ENCODE measurements around the gene NSUN3. TPM values are rescaled to one million over a fixed set of nuclear protein-coding genes. Genes with fewer than 3 reads are reported as not detected.
"Not testable (repeated sequence)": the region's sequence is repeated elsewhere in the genome, so short reads cannot be mapped to it uniquely, and the experiment has no call there.

NSUN3 gene
- total RNA-seq, 1 donor = 12.7 TPM

DNA sequence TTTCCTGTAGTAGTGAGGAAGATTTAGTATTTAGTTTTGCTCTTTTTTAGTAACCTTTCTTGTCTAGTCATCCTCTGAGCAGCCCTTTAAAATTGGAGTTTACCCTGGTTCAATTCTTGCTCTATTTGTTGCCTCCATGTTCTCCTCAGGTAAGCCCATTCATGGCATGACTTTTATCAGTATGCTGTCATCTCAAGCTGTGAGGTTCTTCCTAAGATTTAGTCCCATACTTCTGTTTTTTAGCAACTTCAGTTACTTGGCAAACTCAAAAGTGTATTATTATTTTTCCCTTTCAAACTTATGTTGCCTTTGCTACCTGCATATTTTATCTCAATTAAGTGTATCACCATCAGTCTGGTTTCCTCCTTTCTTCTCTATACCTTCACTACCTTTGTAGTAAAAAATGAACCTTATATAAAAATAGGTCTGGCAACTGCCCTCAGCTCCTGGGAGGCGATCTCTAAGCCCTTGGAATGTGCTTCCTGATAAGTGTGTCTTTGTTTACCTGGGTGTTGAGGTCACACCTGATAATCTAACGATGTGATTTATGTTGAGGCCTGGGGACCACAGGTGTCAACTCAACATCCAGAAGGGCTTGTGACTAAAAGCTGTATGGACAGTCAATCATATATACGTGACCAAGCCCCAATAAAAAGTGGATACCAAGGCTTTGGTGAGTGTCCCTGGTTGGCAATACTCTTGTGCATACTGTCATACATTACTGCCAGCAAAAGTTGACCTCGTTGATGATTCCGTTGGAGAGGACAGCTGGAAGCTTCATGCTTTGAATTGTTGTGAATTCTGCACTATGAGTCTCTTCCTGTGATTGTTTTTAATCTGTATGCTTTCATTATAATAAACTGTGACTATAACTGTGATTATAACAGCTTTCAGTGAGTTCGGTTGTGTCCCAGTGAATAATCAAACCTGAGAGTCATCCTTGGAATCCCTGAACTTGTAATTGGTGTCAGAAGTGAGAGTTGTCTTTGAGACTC is 3.9 kb downstream of the NSUN3 start:
- no peak for DNase-seq (ENCODE audit: low read depth in 2 of 3, low spot score in 2 of 3)

DNA sequence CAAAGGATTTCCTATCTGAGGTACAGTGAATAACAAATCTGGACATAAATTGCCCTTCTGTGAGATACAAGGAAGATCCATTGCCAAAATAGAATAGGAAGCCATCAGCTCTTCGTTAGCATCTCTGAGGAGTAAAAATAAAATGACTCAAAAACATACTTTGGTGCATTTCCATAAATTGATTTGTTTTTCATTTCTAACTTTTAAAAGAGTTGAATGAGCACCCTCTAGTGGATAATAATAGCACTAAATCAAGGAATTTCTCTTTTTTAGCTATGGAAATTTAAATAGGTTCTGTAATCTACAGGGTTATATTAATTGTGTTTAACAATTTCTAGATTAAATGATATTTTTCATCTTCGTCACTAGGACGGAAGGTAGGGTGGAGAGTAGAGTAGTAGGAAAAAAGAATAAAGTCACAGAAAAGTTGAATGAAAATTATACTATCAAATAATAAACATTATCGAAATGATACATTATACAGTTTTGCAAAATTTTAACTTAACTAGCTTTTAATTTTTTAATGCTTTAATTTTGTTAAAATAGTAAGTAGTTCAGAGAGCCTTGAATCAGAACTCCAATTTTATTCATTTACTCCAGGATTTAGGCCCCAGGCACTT is 6.4 kb downstream of the NSUN3 start:
- peak in 2 of 3 donors; percentile 8 to 51 for DNase-seq (ENCODE audit: low read depth in 2 of 3, low spot score in 2 of 3)

DNA sequence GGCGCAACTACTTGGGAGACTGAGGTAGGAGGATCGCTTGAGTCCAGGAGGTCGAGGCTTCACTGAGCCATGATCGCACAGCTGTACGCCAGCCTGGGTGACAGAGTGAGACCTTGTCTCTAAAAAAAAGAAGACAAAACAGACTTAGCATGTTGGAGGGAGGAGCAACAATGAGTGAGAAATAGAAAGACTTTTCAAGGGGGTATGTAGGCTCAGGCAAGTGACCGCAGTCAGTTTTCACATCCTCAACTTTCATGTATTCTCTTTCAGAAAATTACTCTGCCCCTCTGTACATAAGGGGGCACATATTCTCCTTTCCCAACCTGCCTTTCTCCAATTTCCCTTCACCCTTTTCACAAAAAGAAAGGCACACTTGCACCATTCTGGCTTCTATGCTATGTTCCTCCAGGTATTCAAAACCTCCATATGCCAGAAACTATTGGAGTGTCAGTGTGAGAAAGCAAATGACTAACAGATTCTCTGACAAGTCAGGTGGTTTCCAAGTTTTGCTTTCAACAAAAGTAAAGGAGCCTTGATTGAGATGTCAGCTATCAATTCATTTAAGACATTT is 7.6 kb downstream of the NSUN3 start:
- no peak for DNase-seq (ENCODE audit: low read depth in 2 of 3, low spot score in 2 of 3)

DNA sequence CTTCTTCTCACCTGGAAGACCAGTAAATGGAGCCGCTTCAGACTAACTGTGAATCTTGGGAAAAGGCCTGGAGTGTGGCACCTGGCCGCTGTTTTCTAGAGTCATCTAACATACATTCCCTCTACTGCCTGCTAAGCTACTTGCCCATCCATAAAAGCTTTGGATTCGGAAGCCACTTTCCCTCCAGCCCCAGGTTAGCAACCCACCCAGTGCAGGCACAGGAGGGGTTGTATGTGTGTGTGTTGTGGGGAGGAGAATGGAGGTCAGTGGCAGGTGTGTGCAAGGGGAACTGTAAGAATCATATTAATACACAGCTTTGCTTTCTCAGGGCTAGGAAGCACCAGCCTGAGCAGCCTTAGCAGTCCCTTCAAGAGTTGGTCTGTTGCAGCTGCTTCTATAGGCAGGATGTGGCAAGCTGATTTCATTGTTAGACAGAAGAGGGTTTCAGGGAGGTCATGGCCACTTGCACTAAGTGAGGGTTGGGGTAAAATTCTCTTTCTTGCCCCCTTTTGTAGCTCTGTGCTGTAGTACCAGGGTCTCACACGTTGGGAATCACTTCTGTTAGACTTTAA is 8.9 kb downstream of the NSUN3 start:
- no peak for DNase-seq (ENCODE audit: low read depth in 2 of 3, low spot score in 2 of 3)

DNA sequence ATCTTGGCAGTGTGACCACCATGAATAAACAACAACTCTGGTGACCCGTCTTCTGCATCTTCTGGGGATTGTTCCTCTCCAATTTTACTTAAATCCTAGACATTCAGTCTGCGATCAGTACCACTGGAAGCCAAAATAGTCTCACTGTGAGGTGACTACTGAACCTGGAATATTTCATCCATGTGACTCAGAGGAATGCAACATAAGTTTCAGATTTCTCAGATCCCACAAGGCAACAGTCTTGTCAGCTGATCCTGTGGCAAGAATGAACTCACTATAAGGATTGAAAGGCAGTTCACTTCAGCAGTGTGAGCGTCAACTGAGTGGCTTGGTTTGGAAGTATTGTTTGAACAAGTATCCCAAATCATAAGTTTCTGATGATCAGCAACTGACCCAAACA is 13.2 kb downstream of the NSUN3 start:
- DNase-seq (ENCODE audit: low read depth in 2 of 3, low spot score in 2 of 3) = no peak

DNA sequence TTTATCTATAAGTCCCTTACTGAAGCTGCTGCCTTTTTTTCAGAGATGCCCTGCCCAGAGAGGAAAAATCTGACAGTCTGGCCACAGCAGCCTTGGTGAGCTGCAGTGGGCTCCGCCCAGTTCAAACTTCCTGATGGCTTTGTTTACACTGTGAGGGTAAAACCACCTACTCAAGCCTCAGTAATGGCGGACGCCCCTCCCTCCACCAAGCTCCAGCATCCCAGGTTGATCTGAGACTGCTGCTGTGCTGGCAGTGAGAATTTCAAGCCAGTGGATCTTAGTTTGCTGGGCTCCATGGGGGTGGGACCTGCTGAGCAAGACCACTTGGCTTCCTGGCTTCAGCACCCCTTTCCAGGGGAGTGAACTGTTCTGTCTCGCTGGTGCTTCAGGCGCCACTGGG is 17.7 kb downstream of the NSUN3 start:
- DNase-seq (ENCODE audit: low read depth in 2 of 3, low spot score in 2 of 3) = not testable (repeated sequence)

DNA sequence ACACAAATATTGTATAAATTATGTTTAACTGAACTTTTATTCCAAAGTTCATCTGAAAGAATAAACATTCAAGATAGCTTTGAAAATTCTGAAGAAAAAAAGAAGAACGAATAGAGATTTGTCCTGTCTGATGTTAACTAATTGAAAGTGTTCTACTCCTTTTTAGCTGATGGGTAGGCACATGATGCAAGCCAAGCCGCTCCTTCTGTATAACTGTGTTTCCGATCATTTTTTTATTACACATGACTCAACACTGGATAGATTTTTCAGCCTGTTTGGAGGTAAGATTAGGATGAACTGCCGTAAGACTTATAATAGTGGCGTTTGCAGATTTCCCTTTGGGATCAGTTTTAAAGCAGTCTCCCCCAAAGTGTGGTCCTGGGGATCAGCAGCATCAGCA is 19.0 kb downstream of the NSUN3 start:
- DNase-seq (ENCODE audit: low read depth in 2 of 3, low spot score in 2 of 3) = no peak

DNA sequence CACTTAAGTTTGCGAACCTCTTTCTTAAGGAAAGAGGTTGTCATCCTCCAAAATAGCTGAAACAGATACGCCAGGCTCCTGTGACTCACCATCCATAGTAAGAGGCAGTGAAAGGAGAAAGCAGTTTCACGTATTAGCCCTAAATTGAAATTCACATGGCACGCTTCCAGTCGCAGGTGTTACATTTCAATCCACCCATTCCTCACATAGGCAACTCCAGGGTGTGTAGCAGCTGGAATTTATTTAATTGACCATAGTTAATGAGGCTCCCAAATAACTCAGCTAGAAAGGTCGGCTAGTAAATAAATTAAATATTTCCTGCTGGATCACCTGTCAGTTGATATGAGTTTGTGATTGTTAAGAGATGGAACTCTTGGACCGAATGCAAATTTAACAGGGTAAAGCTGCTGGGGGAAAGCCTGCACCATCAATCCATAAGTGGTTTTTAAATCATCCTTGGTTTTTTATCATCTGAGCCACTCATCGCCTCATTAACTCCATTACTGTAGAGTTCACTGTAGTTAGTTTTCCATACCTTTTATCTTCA is 19.6 kb downstream of the NSUN3 start:
- no peak for DNase-seq (ENCODE audit: low read depth in 2 of 3, low spot score in 2 of 3)

DNA sequence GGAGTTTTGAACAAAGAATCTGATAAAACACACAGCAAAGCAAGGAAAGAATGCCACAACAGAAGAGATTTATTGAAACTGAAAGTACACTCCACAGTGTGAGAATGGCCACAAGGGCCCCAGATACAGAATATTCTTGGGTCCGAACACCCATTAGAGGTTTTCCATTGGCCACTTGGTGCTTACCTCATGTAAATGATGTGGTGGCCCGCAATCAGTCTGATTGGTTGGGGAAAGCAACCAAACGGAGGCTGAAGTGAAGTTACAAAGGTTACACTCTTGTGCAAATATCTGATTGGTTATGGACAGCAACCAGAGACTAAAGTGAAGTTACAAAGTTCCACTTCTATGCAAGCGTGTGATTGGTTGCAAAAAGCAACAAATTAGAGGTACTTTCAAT is 20.4 kb downstream of the NSUN3 start:
- DNase-seq (ENCODE audit: low read depth in 2 of 3, low spot score in 2 of 3) = no peak

DNA sequence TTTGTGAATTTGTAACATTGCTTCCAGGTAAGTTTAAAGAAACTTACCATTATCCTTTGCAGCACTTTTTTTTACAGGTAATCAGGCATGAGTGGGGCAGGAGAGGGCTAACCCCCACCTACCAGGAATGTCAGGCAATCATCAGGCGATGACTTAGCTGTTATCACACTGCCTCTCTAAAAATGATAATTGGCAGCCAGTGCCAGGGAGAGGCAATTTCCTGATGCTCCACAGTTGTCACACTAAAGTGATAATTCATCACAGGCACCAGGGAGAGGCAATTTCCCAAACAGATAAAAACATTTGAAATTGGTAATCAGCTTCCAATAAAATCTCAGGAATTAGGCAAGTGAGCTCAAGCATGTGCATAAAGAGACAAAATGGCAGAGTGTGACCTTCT is 26.3 kb downstream of the NSUN3 start:
- no peak for DNase-seq (ENCODE audit: low read depth in 2 of 3, low spot score in 2 of 3)

DNA sequence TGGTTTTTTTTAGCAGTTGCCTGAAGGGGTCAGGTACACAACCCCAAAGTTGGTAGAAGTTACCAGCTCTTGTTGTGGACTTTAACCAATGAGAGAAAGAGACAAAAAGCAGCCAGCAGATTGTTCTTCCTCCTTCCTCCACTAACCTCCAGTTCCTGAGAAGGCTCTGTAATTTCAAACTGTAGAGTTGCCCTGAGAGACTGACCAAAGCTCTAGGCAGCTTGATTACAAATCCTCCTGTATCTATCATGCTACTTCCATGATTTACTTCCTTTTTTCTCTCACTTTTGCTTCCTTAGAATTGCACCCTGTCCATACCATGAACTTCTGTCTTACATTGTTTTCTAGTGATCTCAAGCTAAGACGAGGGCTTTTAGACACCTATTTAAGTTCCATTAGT is 29.2 kb downstream of the NSUN3 start:
- DNase-seq (ENCODE audit: low read depth in 2 of 3, low spot score in 2 of 3) = no peak

DNA sequence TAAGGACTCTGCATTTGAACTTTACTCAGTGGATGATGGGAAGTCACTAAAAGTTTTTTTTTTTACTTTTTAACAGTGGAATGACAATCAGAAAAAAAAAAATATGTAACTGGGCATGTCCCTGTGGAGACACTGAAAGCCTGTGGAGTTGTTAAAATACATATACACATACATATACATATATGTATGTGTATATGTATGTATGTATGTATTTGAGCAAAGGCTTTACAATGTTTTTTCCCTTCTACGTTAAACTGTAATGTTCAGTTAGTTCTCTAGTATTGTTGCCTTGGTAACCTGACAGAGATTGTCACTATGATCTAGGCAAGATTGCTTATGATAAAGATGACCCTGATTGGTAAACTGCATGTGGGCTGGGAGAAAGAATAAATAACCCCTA is 30.3 kb downstream of the NSUN3 start:
- DNase-seq (ENCODE audit: low read depth in 2 of 3, low spot score in 2 of 3) = no peak

DNA sequence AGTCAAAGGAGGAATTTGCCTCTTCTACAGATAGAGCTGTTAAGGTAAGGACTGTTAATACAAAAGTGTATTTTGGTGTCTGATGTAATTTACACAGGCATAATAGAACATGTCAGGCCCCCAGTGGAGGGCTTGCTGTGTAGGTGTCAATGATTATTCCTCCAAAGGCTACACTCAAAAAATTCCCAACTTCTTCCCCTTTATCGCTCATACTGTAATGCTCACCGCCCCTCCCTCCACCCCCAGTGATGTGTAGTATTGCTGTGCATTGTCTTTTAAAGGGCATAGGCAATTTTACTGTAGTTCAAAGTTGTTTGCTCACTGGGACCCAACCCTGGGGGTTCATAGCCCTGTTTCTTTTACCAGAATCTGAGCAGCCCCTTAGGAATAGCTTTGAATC is 32.2 kb downstream of the NSUN3 start:
- DNase-seq (ENCODE audit: low read depth in 2 of 3, low spot score in 2 of 3) = no peak

DNA sequence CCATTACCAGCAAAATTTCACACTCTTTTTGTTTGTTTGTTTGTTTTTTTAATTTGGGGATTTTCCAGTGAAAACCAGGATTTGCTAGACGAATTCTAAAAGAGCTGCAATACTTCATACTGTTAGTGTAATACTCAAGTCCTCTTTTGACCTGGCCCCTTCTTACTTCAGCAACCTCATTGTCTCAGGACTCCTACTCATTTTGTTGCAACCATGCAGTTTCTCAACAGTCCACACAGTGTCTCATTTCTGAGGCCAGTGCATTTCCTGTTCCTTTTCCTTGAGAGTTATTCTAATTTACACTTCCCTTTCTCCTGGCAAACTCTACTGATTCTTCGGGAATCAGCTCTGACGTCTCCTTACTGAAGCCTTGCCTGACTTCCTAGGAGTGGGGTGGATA is 35.6 kb downstream of the NSUN3 start:
- no peak for DNase-seq (ENCODE audit: low read depth in 2 of 3, low spot score in 2 of 3)

DNA sequence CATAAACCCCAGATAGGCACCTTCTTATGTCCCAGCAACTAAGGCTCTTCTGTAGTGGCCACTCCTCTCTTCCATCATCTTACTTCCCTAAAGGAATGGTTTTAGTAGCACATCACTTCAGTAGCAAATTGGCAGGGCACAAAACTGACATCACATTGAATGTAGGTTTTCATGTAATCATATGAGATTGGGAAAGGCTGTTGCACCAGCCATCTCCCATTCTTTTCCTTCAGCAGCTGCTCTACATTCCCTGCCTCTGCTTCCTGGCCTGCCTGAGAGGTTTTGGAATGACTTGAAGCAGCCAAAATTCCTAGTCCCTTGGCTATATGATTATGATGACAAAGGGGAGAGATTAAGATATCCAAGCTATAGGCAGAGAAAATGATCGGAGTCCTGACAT is 36.5 kb downstream of the NSUN3 start:
- DNase-seq (ENCODE audit: low read depth in 2 of 3, low spot score in 2 of 3) = no peak

DNA sequence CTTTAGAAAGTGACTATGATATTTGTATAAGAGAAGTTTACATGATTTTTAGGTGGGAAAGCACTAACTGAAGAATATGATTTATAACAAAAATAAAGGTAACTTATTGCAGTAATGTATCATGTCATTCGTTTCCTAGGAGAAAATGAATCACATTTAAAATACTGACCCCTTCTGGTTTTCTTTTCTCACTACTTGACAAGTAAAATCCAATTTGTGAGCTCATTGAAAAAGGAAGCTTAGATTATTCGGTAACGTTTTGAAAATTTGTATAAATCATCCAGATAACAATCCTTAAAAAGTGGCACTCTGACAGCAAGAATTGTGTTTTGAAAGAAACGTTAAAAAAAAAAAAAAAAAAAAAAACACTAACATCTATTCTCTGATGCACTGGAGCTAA is 39.0 kb downstream of the NSUN3 start:
- DNase-seq (ENCODE audit: low read depth in 2 of 3, low spot score in 2 of 3) = peak in 1 of 3 donors; percentile 32

DNA sequence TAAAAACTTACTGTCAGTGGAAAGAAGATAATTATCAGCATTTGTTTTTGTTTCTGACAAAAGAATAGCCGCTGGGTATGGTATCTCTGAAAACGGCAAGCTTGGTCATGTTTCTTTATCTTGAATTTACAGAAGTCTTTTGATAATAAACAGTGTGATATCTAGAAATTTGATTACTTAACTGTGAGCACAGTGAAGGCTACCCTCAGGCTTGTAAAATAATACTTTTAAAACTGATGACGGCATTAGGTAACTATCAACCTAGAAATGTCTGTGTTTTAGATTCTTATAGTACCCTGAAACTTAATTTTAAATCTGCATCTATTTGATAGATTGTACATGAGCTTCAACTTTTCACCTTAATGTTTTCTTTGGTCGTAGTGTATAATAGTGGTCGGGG is 43.4 kb downstream of the NSUN3 start:
- no peak for DNase-seq (ENCODE audit: low read depth in 2 of 3, low spot score in 2 of 3)

DNA sequence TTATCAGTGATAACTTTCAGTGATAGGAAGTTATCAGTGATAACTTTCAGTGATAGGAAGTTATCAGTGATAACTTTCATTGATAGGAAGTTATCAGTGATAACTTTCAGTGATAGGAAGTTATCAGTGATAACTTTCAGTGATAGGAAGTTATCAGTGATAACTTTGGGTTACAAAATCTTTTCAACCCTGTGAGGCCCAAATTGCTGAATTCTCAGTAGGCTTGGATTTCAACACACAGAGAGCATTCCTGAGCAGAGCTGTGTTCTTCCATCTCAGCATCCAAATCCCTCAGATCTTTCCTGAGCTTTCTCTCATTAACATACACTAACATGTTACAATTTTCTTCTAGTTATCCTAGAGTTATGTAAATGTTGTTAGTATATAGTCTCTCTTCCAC is 47.4 kb downstream of the NSUN3 start:
- not testable (repeated sequence) for DNase-seq (ENCODE audit: low read depth in 2 of 3, low spot score in 2 of 3)

DNA sequence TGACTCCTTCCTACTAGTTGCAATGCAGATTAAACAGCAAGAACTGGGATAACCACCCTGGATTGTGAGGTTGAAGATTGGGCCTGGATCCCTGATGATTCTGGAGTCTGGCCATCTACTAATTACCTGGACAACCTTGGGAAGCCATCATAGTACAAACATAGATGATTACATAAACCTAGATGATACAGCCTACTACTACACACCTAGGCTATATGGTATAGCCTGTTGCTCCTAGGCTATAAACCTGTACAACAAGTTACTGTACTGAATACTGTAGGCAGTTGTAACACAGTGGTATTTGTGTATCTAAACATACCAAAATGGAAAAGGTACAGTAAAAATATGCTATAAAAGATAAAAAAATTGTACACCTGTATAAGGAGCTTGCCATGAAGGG is 48.0 kb downstream of the NSUN3 start:
- DNase-seq (ENCODE audit: low read depth in 2 of 3, low spot score in 2 of 3) = no peak

DNA sequence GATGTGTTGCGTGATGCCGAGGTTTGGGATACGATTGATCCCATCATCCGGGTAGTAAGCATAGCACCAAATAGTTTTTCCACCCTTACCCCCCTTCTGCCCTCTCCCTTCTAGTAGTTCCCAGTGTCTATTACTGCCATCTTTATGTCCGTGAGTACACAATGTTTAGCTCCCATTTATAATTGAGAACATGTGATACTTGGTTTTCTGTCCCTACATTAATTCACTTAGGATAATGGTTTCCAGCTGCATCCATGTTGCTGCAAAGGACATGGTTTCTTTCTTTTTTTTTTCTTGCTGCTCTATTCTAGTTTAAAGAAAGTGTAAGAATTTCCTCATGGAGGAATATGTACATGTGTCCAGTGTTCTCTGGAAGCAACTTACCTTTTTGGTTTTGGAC is 51.8 kb downstream of the NSUN3 start:
- DNase-seq (ENCODE audit: low read depth in 2 of 3, low spot score in 2 of 3) = no peak

DNA sequence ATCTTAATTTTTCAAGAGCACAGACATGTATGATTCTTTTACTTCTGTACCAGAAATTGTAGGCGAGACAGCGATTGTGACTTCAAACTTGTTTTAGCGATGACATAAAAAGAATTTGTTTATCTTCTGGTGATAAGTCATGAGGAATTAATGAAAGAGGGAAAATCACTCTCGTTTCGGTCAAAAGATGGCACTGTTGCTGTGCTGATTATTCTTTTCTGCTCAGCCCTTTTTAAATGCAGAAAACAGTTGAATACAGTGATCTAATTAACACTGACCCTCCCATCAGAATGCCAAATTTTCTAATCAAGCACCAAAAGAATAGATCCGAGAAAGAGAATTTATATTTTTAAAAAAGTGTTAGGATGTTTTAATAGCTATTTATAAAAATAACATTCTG is 52.6 kb downstream of the NSUN3 start:
- peak in 2 of 3 donors; percentile 31 to 70 for DNase-seq (ENCODE audit: low read depth in 2 of 3, low spot score in 2 of 3)
